Sigmoid colon (tissue), 4 donors: Measurements from ENCODE around the gene ERBB3.

ENCODE experiments used
- EP300 ChIP-seq, 4 donors: sonication (generic); formaldehyde crosslinking; IDR thresholded peaks; one replicate each; pipeline ENCODE4 v1.6.1; 2017; ENCODE audit warnings: antibody characterized with exemption in 4 of 4
- POLR2A ChIP-seq, 2 donors: fragments of 450-650 bp; IDR thresholded peaks; one replicate each; pipeline ENCODE4 v1.6.1; 2016; ENCODE audit warnings: antibody characterized with exemption in 2 of 2, mild to moderate bottlenecking in 2 of 2, moderate library complexity in 2 of 2
- POLR2AphosphoS5 ChIP-seq, 4 donors: sonication (generic); formaldehyde crosslinking; IDR thresholded peaks; one replicate each; pipeline ENCODE4 v1.6.1; 2017; ENCODE audit warnings: antibody characterized with exemption in 4 of 4
- TF ChIP-seq, protein P1 (sequence below), 4 experiments: fragments of 450-650 bp in 3 of 4; fragments of 200-600 bp in 1 of 4; IDR thresholded peaks; one replicate each; pipeline ENCODE4 v1.5.1; 2016 to 2019; ENCODE audit warnings: antibody characterized with exemption in 4 of 4, mild to moderate bottlenecking in 3 of 4, moderate library complexity in 2 of 4

DNA sequence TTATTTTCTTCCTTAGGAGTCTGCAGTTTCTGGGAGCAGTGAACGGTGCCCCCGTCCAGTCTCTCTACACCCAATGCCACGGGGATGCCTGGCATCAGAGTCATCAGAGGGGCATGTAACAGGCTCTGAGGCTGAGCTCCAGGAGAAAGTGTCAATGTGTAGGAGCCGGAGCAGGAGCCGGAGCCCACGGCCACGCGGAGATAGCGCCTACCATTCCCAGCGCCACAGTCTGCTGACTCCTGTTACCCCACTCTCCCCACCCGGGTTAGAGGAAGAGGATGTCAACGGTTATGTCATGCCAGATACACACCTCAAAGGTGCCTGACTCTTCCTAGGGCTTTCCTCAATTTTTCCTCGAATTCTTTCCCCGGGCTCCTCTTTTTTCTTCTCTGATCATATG, 21.1 kb downstream of the ERBB3 start:
- TF ChIP-seq, protein P1, sequence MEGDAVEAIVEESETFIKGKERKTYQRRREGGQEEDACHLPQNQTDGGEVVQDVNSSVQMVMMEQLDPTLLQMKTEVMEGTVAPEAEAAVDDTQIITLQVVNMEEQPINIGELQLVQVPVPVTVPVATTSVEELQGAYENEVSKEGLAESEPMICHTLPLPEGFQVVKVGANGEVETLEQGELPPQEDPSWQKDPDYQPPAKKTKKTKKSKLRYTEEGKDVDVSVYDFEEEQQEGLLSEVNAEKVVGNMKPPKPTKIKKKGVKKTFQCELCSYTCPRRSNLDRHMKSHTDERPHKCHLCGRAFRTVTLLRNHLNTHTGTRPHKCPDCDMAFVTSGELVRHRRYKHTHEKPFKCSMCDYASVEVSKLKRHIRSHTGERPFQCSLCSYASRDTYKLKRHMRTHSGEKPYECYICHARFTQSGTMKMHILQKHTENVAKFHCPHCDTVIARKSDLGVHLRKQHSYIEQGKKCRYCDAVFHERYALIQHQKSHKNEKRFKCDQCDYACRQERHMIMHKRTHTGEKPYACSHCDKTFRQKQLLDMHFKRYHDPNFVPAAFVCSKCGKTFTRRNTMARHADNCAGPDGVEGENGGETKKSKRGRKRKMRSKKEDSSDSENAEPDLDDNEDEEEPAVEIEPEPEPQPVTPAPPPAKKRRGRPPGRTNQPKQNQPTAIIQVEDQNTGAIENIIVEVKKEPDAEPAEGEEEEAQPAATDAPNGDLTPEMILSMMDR (IDR thresholded peaks at IDR 0.05), result no peak
- TF ChIP-seq EP300 (IDR thresholded peaks at IDR 0.05), result no peak
- TF ChIP-seq POLR2A (IDR thresholded peaks at IDR 0.05), result no peak
- TF ChIP-seq POLR2AphosphoS5 (IDR thresholded peaks at IDR 0.05), result no peak
